GM19240 (cell line): Measurements from ENCODE around the gene CIB2.

Experiments used
- DNase-seq: peaks from one replicate; pipeline ENCODE4 v3.0.0; 2011; ENCODE audit warnings: low spot score; ENCODE audit not compliant: insufficient read length

CIB2 gene

GRCh38 chr15:78083687-78084448 lies 47.4 kb downstream of the CIB2 start:
- peak; percentile 33 for DNase-seq

- DNase-seq = no peak
These were observed 48.1 kb downstream of the CIB2 start for GRCh38 chr15:78083186-78083585.

GRCh38 chr15:78082743-78083110 lies 48.5 kb downstream of the CIB2 start:
- DNase-seq = no peak

GRCh38 chr15:78082106-78082742 lies 49.0 kb downstream of the CIB2 start:
- DNase-seq = no peak

GRCh38 chr15:78080088-78080460 lies 51.2 kb downstream of the CIB2 start:
- DNase-seq = no peak

- no peak for DNase-seq
These were observed 51.8 kb downstream of the CIB2 start for GRCh38 chr15:78079298-78080087.

GRCh38 chr15:78077871-78078210 lies 53.4 kb downstream of the CIB2 start:
- no peak for DNase-seq

GRCh38 chr15:78077053-78077870 lies 54.0 kb downstream of the CIB2 start, which contains the start of gene TBC1D2B:
TSS of gene TBC1D2B (minus strand) at chr15:78077711. CDS start at chr15:78077652, 59 bp downstream.
- DNase-seq = peak; percentile 61

- DNase-seq = no peak
These were observed 54.8 kb downstream of the CIB2 start for GRCh38 chr15:78076231-78077052.

GRCh38 chr15:78075490-78076230 lies 55.6 kb downstream of the CIB2 start:
- DNase-seq = no peak

GRCh38 chr15:78073046-78073787 lies 58.0 kb downstream of the CIB2 start:
- no peak for DNase-seq

- no peak for DNase-seq
These were observed 59.0 kb downstream of the CIB2 start for GRCh38 chr15:78072080-78072892.

- no peak for DNase-seq
These were observed 59.9 kb downstream of the CIB2 start for GRCh38 chr15:78071383-78071782.

GRCh38 chr15:78070049-78070700 lies 61.1 kb downstream of the CIB2 start:
- no peak for DNase-seq

GRCh38 chr15:78069462-78070029 lies 61.7 kb downstream of the CIB2 start:
- no peak for DNase-seq

- DNase-seq = no peak
These were observed 62.2 kb downstream of the CIB2 start for GRCh38 chr15:78069052-78069414.
